ENCODE results near the gene ARHGEF25. TPM values are rescaled to one million over a fixed set of nuclear protein-coding genes. Genes with fewer than 3 reads are reported as not detected.

Gene ARHGEF25
- total RNA-seq, 1 donor from 2014 or later: 16.8 TPM

- peaks cover 41% of the 10 kb centered on the region for H3K36me3 Mint-ChIP-seq (ENCODE audit: low read depth, unreplicated experiment)
- H3K4me3 Mint-ChIP-seq (ENCODE audit: unreplicated experiment): no peak overlapping the region
- Histone ChIP-seq H2AFZ (ENCODE audit: low read depth, low read length) (no peak overlapping the region), H3K4me3 (ENCODE audit: insufficient read depth, low read depth, low read length) (no peak overlapping the region), H3K27me3 (ENCODE audit: insufficient read depth, low read length) (peaks cover 76% of the 10 kb centered on the region), H3K4me1 (ENCODE audit: insufficient read depth, low read length) (peaks cover 9% of the 10 kb centered on the region), H3K27ac (ENCODE audit: low read depth, low read length) (no peak overlapping the region), H4K20me1 (ENCODE audit: insufficient read depth, low read length) (peaks cover 21% of the 10 kb centered on the region), H3K79me2 (ENCODE audit: insufficient read depth, low read length) (no peaks in the 10 kb centered on the region), H3K36me3 (ENCODE audit: insufficient read depth, low read length) (no peaks in the 10 kb centered on the region), H3K9me3 (ENCODE audit: insufficient read depth, low read depth, low read length) (no peaks in the 10 kb centered on the region), H3K4me2 (ENCODE audit: low read length) (peak overlapping the region; percentile 91), H3K9ac (ENCODE audit: low read length) (no peak overlapping the region)
- no peak overlapping the region for H3K27ac Mint-ChIP-seq (ENCODE audit: unreplicated experiment)
- TF ChIP-seq EZH2 (IDR thresholded peaks at IDR 0.05; ENCODE audit: insufficient read depth, low read length) (no peak), CTCF (IDR thresholded peaks at IDR 0.05; ENCODE audit: insufficient read depth, low read depth, low read length) (no peak)
- peaks cover 9% of the 10 kb centered on the region for H3K9me3 Mint-ChIP-seq (ENCODE audit: unreplicated experiment)
- no peak for DNase-seq (ENCODE audit: low read depth)
- no peak for FAIRE-seq
- H3K27me3 Mint-ChIP-seq (ENCODE audit: low read depth, unreplicated experiment): peaks cover 93% of the 10 kb centered on the region
- H3K4me1 Mint-ChIP-seq (ENCODE audit: low read depth, unreplicated experiment): peaks cover 3% of the 10 kb centered on the region
These were observed 11.3 kb downstream of the ARHGEF25 start for GRCh38 chr12:57622293-57623245.

GRCh38 chr12:57623385-57623784 is 12.2 kb downstream of the ARHGEF25 start:
- DNase-seq (ENCODE audit: low read depth) (no peak), FAIRE-seq (no peak)
- peaks cover 9% of the 10 kb centered on the region for H3K4me1 ChIP-seq (ENCODE audit: insufficient read depth, low read length)
- Mint-ChIP-seq H3K4me1 (ENCODE audit: low read depth, unreplicated experiment) (peaks cover 3% of the 10 kb centered on the region), H3K4me3 (ENCODE audit: unreplicated experiment) (no peak overlapping the region), H3K36me3 (ENCODE audit: low read depth, unreplicated experiment) (peaks cover 38% of the 10 kb centered on the region), H3K9me3 (ENCODE audit: unreplicated experiment) (peaks cover 9% of the 10 kb centered on the region), H3K27ac (ENCODE audit: unreplicated experiment) (no peak overlapping the region), H3K27me3 (ENCODE audit: low read depth, unreplicated experiment) (peaks cover 92% of the 10 kb centered on the region)
- H3K4me3 ChIP-seq (ENCODE audit: insufficient read depth, low read depth, low read length): no peak overlapping the region
- H3K27me3 ChIP-seq (ENCODE audit: insufficient read depth, low read length): peaks cover 84% of the 10 kb centered on the region
- peaks cover 21% of the 10 kb centered on the region for H4K20me1 ChIP-seq (ENCODE audit: insufficient read depth, low read length)
- no peak overlapping the region for H2AFZ ChIP-seq (ENCODE audit: low read depth, low read length)
- H3K79me2 ChIP-seq (ENCODE audit: insufficient read depth, low read length): no peaks in the 10 kb centered on the region
- H3K27ac ChIP-seq (ENCODE audit: low read depth, low read length): no peak overlapping the region
- no peak overlapping the region for H3K4me2 ChIP-seq (ENCODE audit: low read length)
- TF ChIP-seq CTCF (IDR thresholded peaks at IDR 0.05; ENCODE audit: insufficient read depth, low read depth, low read length): no peak
- no peak for TF ChIP-seq EZH2 (IDR thresholded peaks at IDR 0.05; ENCODE audit: insufficient read depth, low read length)
- no peaks in the 10 kb centered on the region for H3K36me3 ChIP-seq (ENCODE audit: insufficient read depth, low read length)
- H3K9me3 ChIP-seq (ENCODE audit: insufficient read depth, low read depth, low read length): no peaks in the 10 kb centered on the region
- no peak overlapping the region for H3K9ac ChIP-seq (ENCODE audit: low read length)
